ENCODE measurements around the gene SMARCD3.

- TF ChIP-seq REST (IDR thresholded peaks at IDR 0.05; ENCODE audit: low read depth), result no peak
- TF ChIP-seq CEBPB (IDR thresholded peaks at IDR 0.05; ENCODE audit: low read depth), result no peak
- no peak for TF ChIP-seq JUND (IDR thresholded peaks at IDR 0.05)
- TF ChIP-seq ZFX (IDR thresholded peaks at IDR 0.05), result no peak
- TF ChIP-seq POLR2A (IDR thresholded peaks at IDR 0.05; ENCODE audit: borderline replicate concordance, extremely low read depth, insufficient read depth, insufficient read length), result no peak
- TF ChIP-seq CTCF (IDR thresholded peaks at IDR 0.05 in 2 of 3, conservative IDR thresholded peaks at IDR 0.05 in 1 of 3; ENCODE audit: borderline replicate concordance in 1 of 3, insufficient read depth in 1 of 3, low read depth in 2 of 3, low read length in 2 of 3), result no peak
- no peak for TF ChIP-seq RAD21 (IDR thresholded peaks at IDR 0.05; ENCODE audit: low read depth)
- TF ChIP-seq MAX (IDR thresholded peaks at IDR 0.05), result no peak
- TF ChIP-seq POLR2AphosphoS5 (IDR thresholded peaks at IDR 0.05; ENCODE audit: low read depth, low read length), result no peak
- TF ChIP-seq EZH2 (IDR thresholded peaks at IDR 0.05), result no peak
Observed at GRCh38 chr7:151240942-151241754, 7.3 kb downstream of the SMARCD3 start.
